ENCODE data around the gene EML2. TPM values are rescaled to one million over a fixed set of nuclear protein-coding genes. Genes with fewer than 3 reads are reported as not detected.

The EML2 gene
- total and polyA plus RNA-seq, 2 of the 4 experiments (the other 2 are of a cell fraction), result 11.8 to 25.3 TPM

- in situ Hi-C loops (cut with MboI; ENCODE audit: low sequenced_read_pairs), result no loop called here
- no peak overlapping the region for H3K56ac ChIP-seq (ENCODE audit: extremely low read depth, insufficient read depth, low read length)
- ChIA-PET POLR2A (ENCODE audit: unreplicated experiment) (no interaction called here), CTCF (interaction anchor here (0.7 to 1.2 kb wide), 3 partner anchors 9 to 62 kb away, joined by 3 read pairs; no protein-coding TSS in a partner anchor)
- H3K9me1 ChIP-seq (ENCODE audit: insufficient read depth, low read length), result peaks cover 13% of the 10 kb centered on the region
- 10% methylated on average over 4 of the region's 27 CpGs; no CpG with 5 or more reads in 1 of the 2 experiments for WGBS, 2 experiments (ENCODE audit: extremely low coverage in 2 of 2, insufficient read length in 1 of 2)
- H3K27ac ChIP-seq (ENCODE audit: insufficient read depth, low read length), result peak overlapping the region; percentile 56; the same call in 1 of the 2 replicates
- peak overlapping the region; percentile 86 for H2BK5ac ChIP-seq (ENCODE audit: low read depth, low read length, poor library complexity, severe bottlenecking)
- H3K79me1 ChIP-seq (ENCODE audit: low read depth in 1 of 2, low read length in 2 of 2), result peaks cover 11 to 30% of the 10 kb centered on the region in 2 experiments; a peak in 3 of 4 replicates
- intact Hi-C loops (cut with micrococcal nuclease), result no loop called here
- peak; percentile 91 for ATAC-seq (ENCODE audit: low read depth)
- 0 out of 2 replicates have a peak overlapping the region, but pooled peaks have one; percentile 32 for H3K18ac ChIP-seq (ENCODE audit: low read depth, low read length)
- H3K9ac ChIP-seq (ENCODE audit: low read depth, low read length), result no peak overlapping the region; the same call in 1 of the 2 replicates
- peak overlapping the region; percentile 77 for H2AK9ac ChIP-seq (replicated peaks; ENCODE audit: low read depth, low read length, poor library complexity)
- H3K14ac ChIP-seq (replicated peaks; ENCODE audit: low read depth, low read length), result peak overlapping the region; percentile 22; the same call in 1 of the 2 replicates
- peak overlapping the region; percentile 78 for H4K91ac ChIP-seq (ENCODE audit: insufficient read depth, low read depth, low read length)
- H2AK5ac ChIP-seq (ENCODE audit: low read depth, low read length), result peak overlapping the region; percentile 85
- no peaks in the 10 kb centered on the region for H3K9me3 ChIP-seq (ENCODE audit: control insufficient read depth, insufficient read depth, low read length)
- peak overlapping the region; percentile 25; the same call in 1 of the 2 replicates for H2BK120ac ChIP-seq (ENCODE audit: low read depth, low read length)
- peaks cover 13% of the 10 kb centered on the region for H3K36me3 ChIP-seq (ENCODE audit: control insufficient read depth, insufficient read depth, low read length)
- H4K8ac ChIP-seq (ENCODE audit: low read depth in 2 of 2, low read length in 2 of 2), result peak overlapping the region in 1 of 2 experiments; percentile 80; a peak in 2 of 4 replicates
- H4K20me1 ChIP-seq (ENCODE audit: insufficient read depth, low read length), result no peaks in the 10 kb centered on the region
- DNase-seq, result peak; percentile 89
- 0 out of 2 replicates have a peak overlapping the region, but pooled peaks have one; percentile 29 for H3K23ac ChIP-seq (ENCODE audit: low read depth, low read length)
- peak overlapping the region; percentile 61 for H2BK20ac ChIP-seq (ENCODE audit: low read depth, low read length)
- H2BK15ac ChIP-seq (ENCODE audit: low read depth, low read length), result peak overlapping the region; percentile 38; the same call in 1 of the 3 replicates
- dilution Hi-C loops (cut with HindIII; ENCODE audit: low sequenced_read_pairs, unreplicated experiment), result no loop called here
- peaks cover 14% of the 10 kb centered on the region for H3K4me1 ChIP-seq (ENCODE audit: control insufficient read depth, insufficient read depth, low read length)
- no TSS peak for BruUV-seq (replicated peaks)
- TF ChIP-seq SMC3 (IDR thresholded peaks at IDR 0.05; ENCODE audit: low read depth, low read length) (no peak), MXI1 (IDR thresholded peaks at IDR 0.05; ENCODE audit: borderline replicate concordance, low read depth, low read length) (no peak), BHLHE40 (IDR thresholded peaks at IDR 0.05; ENCODE audit: low read depth, low read length) (0 out of 2 replicates have a peak, but pooled peaks have one; percentile 39), CHD1 (IDR thresholded peaks at IDR 0.05; ENCODE audit: low read depth, low read length) (no peak), USF2 (IDR thresholded peaks at IDR 0.05; ENCODE audit: low read depth, low read length) (no peak), CEBPB (IDR thresholded peaks at IDR 0.05; ENCODE audit: low read depth, low read length) (peak; percentile 42; the same call in 1 of the 2 replicates), MAZ (IDR thresholded peaks at IDR 0.05; ENCODE audit: borderline replicate concordance, low read depth, low read length) (peak; percentile 81; the same call in 1 of the 2 replicates), ELK1 (IDR thresholded peaks at IDR 0.05; ENCODE audit: borderline replicate concordance, low read depth, low read length) (no peak), FOS (IDR thresholded peaks at IDR 0.05; ENCODE audit: low read depth, low read length) (peak; percentile 87), RCOR1 (IDR thresholded peaks at IDR 0.05; ENCODE audit: insufficient replicate concordance, low read length) (no peak)
- no peak overlapping the region for H3K4me3 ChIP-seq (ENCODE audit: insufficient read depth, low read depth, low read length)
- H2AFZ ChIP-seq (replicated peaks; ENCODE audit: low read length, poor library complexity), result peak overlapping the region; percentile 72
- H3K4me2 ChIP-seq (ENCODE audit: low read depth, low read length), result no peak overlapping the region
- peak overlapping the region; percentile 89 for H3K4ac ChIP-seq (ENCODE audit: low read depth, low read length)
- no peak overlapping the region; the same call in 1 of the 2 replicates for H4K5ac ChIP-seq (ENCODE audit: low read depth, low read length)
- H3K27me3 ChIP-seq (ENCODE audit: control insufficient read depth, insufficient read depth, low read length), result no peaks in the 10 kb centered on the region
These were observed 6.6 kb downstream of the EML2 start for GRCh38 chr19:45632468-45633196.
